Occipital lobe (tissue), 2 donors: ENCODE results near the gene LVRN. TPM values are rescaled to one million over a fixed set of nuclear protein-coding genes. Genes with fewer than 3 reads are reported as not detected.

Experiments
- DNase-seq: peaks from one replicate; lab custom pipeline; 2025; lab: John Stamatoyannopoulos, UW
- total RNA-seq: library from RNA; depleted of rRNA; stranded (reverse); fragments of >200 nt; gene quantifications from one replicate; pipeline ENCODE4 v1.2.3, GENCODE V29; 2014

The LVRN gene
- total RNA-seq, 1 donor from 2014 or later: 2.8 TPM

DNA sequence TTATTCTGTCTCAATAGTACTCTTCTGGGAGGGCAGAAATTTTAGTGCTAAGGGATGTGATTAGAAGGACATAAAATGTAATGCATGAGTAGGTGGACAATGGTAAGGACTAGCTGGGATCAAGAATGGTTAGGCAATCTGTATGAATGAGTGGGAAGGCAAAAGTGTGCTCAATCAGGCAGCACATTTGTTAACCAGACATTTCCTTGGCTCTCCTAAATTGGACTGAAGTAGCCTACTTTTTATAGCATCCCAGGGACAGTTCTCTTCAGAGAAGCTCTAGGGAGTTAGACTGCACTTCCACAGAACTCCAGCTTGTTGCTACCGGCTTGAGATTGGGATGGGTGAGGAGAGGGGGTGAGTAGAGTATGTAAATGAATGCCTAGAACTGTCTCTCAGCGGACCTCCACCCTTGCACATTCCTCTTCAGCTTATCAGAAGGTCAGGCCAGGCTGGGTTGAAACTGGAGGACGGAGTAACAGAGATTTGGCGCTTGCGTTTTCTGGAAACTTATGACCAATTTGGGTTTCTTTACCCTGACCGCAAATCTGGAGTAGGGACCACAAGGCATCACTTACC is 51.0 kb downstream of the LVRN start:
- no peak for DNase-seq

DNA sequence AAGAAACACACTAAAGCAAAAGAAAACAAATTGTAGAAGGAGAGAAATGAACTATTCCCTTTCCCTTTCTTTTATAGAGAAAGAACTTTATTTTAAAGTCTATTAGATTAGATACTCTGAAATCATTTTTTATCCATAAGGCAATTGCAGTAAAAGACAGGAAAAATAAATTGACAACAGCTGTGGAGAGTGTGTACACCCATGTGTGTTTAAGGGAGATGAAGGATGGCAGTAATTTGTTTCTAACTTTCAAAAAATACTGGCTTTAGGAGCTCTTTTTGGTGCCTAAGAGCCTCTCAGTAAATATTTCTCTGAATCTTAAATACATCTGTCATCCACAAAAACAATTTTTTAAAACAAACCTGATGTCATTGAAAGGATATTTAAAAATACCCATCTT is 51.7 kb downstream of the LVRN start:
- DNase-seq: no peak

DNA sequence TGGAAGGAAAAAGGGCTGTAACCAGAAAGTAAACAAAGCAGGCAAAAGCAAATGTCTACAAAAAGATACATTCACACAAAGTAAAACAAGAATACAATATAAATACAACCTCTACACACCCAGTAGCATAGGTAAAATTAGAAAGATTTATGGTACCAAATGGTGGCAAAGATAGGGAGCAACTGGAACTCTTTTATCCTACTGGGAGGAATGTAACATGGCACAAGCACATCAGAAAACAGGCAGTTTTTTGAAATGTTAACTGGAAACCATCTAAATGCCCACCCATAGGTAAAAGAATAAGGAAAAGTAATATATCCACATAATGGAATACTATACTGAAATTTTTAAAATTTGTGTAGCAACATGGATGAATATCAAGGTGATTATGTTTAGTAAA is 61.3 kb downstream of the LVRN start:
- DNase-seq: no peak

DNA sequence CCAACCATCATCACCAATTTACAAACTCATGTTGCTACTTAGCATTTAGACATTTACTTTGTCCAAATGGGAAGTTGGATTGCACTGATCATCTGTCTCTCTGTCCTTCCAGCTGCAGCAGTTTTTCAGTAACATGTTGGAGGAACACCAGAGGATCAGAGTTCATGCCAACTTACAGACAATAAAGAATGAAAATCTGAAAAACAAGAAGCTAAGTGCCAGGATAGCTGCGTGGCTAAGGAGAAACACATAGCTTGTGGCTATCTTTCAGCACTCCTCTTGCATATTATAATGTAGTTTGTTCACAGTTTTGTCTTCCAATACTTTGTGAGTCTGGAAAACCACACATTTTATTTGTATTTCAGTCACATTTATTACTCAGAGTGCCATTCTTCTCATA is 63.6 kb downstream of the LVRN start:
- no peak for DNase-seq

DNA sequence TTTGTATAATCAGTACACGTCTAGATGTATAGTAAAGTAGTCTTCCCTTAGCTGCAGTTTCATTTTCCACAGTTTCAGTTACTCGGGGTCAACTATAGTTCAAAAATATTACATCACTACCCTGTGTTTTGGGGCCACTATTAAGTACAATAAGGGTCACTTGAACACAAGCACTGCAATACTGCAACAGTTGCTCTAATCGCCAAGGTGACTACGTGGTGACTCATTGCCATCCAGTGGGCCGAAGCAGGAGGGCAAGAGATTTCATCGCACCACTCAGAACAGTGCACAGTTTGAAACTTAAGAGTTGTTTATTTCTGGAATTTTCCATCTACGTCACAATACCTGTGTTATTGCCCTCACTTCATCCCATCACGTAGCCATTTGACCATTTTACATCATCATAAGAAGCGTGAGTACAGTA is 69.8 kb downstream of the LVRN start, which contains the start of gene ARL14EPL:
TSS of gene ARL14EPL (plus strand) at position 379 of the 424 bp plus-strand sequence. CDS start 18,994 bp downstream, outside the sequence.
- DNase-seq: no peak

DNA sequence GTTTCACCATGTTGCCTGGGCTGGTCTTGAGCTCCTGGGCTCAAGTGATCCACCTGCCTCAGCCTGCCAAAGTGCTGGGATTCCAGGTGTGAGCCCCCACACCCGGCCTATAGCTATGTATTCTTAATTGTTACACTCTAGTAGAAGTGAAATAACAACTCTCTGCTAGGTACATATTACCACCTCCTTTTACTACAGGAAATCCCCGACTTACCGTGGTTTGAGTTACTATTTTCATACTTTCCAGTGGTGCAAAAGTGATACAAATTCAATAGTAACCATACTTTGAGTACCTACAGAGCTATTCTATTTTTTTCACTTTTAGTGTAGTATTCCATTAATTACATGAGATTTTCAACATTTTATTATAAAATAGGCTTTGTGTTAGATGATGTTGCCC is 70.7 kb downstream of the LVRN start:
- DNase-seq: no peak

DNA sequence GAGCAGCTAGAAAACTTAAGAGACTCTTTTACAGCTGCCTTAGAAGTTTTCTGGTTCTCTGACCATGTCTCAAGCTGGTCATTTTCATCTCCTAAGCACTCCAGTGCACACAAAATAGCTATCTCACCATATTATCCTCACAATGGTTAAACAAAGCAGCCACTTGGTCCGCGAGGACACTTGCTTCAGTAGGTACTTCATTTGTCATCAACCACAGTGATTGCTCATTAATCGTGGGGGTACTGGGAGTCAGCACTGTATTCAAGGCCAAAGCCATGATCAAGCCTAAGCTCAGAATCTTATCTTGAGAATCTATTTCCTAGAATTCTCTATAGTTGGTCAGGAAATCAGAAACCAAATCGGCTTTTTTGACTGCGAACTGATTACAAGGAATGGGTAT is 72.8 kb downstream of the LVRN start:
- no peak for DNase-seq

DNA sequence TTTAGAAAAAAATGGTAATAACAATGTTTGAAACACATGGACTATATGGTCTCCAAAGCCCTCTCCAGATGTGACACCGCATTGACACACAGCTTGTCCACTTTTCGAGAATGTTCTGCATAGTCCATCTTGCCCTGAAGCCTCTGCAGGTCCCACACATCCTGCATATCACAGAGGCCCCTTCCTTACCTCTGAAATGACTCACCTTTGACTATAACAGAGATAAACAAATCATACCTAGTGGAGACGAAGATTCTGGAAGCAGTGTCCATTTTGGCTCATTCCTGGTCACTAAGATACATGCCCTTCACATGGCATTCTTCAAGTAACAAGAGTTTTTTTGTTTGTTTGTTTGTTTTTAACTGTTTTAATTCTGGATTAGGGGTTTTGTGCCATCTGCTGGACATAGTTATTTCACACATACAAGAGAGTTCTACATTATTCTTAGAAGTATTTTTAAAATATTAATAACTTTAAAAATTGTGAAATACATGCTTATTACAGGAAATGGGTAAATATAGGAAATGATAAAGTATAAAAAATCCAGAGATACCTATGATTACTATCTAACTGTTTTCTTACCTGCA is 75.1 kb downstream of the LVRN start:
- no peak for DNase-seq

DNA sequence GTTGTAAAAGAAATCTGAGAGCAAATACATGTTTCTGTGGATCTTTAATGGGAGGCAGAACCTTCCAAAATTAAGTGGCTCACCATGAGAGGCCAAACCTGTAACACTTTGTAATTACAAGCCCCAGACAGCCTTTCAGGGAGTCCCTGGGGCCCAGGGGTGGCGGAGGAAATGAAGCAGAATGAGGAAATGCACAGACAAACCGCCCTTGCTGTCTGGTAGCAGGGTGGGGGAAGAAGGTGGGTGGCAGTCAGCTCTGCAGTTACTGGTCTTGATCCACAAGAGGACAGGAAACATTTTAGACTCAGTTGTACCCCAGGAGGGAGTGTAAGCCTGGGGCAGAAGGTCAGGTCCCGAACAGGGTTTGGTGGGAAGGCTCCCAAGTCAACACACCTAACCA is 76.5 kb downstream of the LVRN start:
- no peak for DNase-seq

DNA sequence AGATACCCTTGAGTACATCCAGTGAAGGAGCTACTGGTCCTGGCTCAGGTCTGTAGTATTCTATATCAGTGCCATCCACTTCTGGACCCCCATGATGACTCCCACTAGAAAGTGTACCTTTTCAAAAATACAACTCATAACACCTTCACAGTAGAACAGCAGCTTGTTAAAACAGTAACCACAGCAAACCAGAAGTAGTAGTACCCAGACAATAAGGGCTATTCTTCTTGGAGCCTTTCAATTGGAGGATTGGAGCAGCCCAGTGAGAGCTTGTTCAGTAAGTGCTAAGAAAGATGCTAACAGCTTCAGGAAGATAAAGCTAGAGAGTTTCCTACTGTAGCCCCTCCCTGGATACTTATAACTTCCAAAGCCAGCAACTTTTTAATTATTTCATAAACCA is 80.1 kb downstream of the LVRN start:
- DNase-seq: no peak

DNA sequence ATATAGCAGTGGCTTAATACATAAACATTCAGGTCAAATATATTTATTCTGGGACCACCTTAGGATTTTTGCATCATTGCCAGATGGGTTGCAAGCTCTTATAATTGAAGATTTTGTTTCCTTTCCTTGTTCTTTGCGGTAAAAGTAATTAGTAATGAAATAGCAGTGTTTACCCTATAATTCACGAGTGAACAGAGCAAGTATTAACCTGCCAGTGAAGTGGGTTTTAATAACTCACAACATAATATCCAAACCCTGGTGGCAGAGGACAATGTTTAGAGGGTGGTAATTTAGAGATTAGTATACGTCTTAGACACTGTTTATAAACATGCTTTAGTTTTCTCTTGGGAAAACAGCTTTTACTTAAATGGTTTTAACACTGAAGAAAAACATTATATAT is 81.8 kb downstream of the LVRN start:
- DNase-seq: no peak

DNA sequence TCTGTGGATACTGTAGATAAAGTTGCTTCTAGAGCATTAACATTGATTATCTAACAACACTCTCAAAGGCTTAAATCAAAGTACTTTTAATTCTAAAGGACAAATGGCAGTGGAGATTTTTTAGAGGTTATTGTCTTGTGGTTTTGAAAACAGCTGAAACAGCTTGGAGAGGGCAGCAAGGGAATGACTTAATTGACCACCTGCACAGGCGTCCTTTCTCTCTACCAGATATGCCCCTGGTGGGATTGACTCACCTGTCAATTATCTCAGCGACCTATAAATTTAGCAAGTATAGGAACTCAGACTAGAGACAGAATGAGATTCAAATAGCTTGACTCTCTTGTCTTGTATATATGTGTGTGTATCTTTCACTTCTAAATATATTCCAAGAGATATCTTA is 83.5 kb downstream of the LVRN start:
- DNase-seq: no peak

DNA sequence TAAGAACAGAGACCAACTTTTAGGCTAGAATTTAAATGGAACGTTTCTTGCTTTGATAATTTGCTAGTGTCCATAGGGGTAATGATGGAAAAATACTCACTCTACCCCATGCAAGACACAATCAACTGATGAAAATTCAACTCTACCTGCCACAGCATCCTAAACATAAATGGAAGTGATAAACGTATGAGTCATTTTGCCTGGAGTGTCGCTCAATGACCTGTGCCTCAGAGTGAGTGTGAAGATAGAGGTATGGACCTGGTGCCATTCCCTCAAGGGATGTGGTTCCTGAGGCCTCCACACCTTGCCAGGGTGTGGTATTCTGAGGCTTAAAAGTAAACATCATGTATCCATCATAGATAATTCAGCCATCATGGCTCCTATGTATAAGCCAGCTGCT is 84.0 kb downstream of the LVRN start:
- no peak for DNase-seq

DNA sequence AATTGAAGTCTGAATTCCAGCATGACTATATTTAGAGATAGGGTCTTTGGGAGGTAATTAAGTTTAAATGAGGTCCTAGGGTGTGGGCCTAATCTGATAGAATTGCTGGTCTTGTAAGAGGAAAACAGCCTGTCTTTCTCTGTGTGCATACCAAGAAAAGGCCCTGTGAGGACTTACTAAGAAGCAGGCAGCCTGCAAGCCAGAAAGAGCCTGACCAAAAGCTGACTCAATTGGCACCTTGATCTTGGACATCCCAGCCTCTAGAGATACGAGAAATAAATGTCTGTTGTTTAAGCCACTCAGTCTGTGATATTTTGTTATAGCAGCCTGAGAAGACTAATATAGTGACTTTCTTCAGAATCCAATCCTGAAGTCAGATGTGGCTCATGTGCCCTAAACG is 84.5 kb downstream of the LVRN start:
- DNase-seq: no peak

DNA sequence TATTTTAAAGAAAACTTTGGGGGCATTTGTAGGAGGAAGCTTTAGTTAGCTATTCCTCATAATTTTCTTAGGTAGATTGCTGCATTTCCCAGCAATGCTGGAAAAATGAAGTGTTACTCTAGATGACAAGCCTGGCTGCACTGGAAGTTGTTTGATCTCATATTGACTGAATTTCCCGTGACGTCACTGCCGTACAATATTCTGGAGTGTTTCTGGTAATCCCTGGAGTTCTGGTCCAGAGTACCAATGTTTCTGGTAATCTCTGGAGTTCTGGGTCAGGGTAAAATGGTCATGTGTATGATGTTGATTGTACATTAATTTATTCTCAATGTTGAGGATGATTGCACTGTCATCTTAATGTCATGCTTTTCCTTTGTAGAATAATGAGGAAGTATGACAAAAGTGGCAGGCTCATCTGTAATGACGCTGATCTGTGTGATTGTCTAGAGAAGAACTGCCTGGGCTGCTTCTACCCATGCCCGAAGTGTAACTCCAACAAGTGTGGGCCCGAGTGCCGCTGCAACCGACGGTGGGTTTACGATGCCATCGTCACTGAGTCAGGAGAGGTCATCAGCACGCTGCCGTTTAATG is 96.2 kb downstream of the LVRN start:
- DNase-seq: no peak

DNA sequence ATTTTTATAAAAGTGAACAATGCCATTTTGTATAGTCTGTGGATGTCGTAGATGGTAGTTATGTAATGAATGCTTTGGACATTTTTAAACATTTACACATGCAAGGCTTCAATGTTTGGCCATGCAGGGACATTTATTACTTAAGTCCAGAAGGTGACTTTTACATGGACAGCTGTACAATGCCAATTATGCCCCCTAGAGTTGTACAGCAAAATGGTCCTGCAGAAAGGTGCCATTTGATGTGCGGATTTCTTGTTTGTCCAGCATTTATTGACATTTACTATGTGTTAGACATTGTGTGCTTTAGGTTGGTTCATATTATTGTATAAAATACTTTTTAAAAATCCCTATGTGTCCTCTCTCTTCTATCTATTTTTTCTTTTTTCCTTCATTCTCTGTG is 100.1 kb downstream of the LVRN start:
- DNase-seq: no peak

DNA sequence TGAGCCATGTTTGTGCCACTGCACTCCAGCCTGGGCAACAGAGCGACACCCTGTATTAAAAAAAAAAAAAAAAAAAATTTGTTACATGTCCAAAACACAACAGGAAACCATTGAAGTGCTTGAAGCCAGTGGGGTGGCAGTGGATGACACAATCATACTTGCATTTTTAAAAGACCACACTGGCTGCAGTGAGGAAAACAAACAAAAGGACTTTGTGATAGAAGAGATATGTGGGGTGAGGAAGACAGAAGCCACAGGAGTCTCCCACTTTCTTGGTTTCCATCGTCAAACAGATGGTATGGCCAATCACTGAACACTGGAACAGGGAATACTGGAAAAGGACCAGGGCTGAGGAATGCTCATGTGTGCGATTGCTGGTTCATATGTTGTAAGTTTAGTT is 101.7 kb downstream of the LVRN start:
- DNase-seq: no peak

DNA sequence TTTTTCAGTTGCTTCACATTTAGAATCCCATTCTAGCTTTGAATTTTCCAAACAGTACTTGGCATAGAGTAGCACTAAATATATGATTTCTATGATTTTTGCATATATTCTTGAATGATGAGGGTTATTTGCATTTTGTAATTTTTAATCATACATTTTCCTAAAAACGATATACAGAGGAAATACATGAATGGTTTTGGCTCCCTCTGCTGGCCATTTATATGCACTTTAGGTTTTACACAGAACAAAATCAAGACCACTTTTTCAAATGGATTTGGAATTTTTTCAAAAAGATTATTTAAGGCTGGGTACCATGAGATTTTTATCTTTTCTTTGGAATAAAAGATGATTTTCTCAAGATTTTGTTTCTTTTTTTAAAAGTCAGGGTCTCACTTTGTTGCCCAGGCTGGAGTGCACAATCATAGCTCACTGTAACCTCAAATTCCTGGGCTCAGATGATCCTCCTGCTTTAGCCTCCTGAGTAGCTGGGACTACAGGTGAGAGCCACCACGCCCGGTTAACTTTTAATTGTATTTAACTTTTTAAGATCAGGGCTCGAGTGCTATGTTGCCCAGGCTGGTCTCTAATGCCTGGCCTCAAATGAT is 105.9 kb downstream of the LVRN start:
- no peak for DNase-seq

DNA sequence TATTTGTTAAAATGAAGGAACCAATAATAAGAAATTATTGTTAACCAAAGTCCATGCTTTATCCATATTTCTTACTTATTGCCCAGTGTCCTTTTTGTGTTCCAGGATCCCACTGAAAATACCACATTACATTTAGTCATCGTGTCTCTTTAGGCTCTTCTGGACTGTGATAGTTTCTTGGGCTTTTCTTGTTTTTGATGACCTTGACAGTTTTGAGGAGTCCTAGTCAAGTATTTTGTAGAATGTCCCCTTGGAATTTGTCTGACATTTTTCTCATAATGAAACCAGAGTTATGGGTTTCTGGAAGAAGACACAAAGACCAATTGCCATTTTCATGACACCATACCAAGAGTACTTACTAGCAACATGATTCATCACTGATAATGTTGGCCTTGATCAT is 108.9 kb downstream of the LVRN start:
- no peak for DNase-seq

DNA sequence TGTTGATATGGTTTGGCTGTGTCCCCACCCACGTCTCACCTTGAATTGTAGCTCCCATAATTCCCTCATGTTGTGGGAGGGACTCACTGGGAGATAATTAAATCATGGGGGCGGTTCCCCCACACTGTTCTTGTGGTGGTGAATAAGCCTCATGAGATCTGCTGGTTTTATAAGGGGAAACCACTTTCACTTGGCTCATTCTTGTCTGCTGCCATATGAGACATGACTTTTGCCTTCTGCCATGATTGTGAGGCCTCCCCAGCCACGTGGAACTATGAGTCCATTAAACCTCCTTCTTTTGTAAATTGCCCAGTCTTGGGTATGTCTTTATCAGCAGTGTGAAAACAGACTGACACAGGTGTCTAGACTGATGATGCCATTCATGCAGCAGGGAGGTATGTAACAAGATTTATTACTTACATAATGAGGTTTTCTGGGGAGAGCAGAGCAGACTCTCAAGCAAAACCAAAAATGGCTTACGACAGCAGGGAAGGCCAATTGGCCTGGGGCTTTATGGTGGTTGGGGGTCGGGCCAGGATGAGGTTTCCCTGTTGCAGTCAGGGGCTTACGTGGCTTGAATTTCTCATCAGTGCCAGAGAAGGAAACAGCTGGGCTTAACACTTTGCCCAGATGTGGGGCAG is 113.0 kb downstream of the LVRN start:
- no peak for DNase-seq

DNA sequence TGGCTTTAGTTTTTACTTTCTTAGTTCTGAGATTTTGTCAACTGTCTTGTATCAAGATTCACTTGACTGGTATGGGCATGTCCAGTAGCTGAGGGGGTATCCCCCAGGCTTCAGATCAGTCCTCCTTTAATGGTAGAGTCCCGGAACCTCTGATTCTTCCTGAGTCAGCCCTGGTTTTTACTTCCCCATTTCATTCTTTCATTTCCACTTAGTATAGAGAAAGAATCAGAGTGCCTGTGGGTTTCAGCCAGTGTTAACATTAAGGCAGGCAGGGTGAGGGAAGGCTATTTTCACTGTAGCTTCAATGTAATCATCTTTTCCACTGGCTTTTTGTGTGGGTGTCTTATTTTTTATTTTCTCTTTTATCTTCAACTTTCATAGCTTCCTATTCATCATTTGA is 114.2 kb downstream of the LVRN start:
- DNase-seq: no peak
